T47D (cell line): Measurements from ENCODE around the gene REG4.
"Not testable (repeated sequence)": the region's sequence is repeated elsewhere in the genome, so short reads cannot be mapped to it uniquely, and the experiment has no call there.

ENCODE experiments used
- DNase-seq, 2 experiments: peaks; one replicate each; pipeline versions ENCODE4 v3.0.0 to v3.0.0-alpha.2; 2011 to 2012; ENCODE audit warnings: low read depth in 1 of 2, low spot score in 1 of 2
- JUND ChIP-seq: IDR thresholded peaks from 2 replicates; pipeline ENCODE4 v1.6.1; 2012; ENCODE audit warnings: low read depth
- in situ Hi-C: cut with HindIII; loops from 2 replicates; pipeline ENCODE4 v1.10.0; 2016; ENCODE audit warnings: low sequenced_read_pairs, low pct_unique_long_range_greater_than_20kb

REG4 gene

DNA sequence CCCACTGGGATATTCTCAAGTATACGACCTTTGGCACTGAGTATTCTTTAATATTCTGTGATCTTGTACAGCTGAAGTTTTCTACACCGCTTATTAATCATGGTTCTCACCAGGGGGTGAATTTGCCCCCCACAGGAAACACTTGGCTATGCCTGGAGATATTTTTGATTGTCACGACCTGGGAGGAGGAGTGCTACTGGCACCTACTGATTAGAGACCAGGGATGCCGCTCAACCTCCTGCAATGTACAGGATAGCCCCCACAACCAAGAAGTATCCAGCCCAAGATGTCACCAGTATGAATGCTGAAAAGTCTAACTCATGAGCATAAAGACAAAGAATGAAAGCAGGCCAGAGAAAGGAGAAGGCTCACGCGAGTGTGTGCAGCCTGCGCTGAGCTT lies 13.7 kb downstream of the REG4 start:
- TF ChIP-seq JUND, result no peak
- in situ Hi-C loops, result no loop called here
- DNase-seq, result no peak

DNA sequence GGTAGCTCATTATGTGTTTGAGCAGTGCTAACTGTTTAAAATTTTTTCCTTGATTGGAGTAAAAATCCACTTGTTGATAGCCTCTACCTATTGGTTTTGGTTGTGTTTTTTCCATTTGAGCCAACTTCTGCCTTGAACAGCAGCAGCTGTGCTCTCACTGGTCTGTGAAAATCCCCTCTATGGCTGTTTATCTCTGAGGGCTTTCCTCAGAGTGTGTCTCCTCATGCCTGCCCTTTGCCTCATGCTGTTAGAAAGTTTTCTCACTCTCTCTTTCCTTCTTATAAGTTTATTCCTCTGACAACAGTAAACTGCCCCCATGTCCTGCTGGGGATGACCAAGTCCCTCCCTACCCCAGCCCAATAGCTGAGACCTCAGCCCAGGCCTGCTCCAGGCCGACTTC lies 14.1 kb downstream of the REG4 start:
- in situ Hi-C loops, result no loop called here
- TF ChIP-seq JUND, result no peak
- no peak for DNase-seq

DNA sequence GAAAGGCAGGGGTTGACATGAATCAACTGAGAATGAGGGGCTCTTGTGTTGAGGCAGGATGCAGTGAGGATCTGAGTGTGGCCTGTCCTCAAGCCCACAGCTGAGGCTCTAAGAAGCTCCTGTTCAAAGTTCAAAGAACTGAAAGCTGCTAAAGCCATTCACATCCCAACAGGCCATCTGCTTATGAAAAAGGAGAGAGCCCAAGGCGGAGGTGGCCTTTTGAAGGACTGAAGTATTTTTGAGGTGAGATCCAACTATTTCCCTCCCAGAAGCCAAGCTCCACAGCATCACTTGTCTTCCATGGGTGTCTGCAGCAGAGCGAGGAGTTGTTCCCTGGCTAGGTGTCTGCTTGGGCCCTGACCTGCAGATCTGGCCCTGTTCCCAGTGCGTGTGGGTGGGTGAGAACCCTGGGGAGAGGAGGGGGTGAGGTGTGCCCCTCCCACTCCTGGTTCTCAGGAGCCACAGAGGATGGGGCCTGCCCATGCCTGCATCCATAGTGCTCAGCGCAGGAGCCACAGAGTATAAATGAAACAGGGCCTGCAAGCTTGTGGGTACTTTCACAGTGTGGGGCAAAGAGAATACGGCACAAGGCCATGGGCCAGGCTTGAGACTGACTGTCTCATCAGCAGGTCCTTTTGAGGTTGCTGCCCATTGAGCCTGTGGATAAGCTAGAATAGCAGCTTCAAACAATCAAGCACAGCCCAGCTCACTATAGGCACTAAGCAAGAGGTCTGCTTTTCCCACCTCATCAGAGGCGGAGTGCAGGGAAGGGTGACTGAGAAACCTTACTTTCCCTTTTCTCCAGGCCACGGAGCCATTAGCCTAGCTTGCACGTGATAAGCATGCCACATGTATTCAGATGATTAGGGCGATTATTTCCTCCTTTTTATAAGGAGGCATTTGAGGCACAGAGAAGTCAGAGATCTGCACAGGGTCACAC lies 15.7 kb downstream of the REG4 start:
- in situ Hi-C loops, result no loop called here
- TF ChIP-seq JUND, result no peak
- no peak for DNase-seq

DNA sequence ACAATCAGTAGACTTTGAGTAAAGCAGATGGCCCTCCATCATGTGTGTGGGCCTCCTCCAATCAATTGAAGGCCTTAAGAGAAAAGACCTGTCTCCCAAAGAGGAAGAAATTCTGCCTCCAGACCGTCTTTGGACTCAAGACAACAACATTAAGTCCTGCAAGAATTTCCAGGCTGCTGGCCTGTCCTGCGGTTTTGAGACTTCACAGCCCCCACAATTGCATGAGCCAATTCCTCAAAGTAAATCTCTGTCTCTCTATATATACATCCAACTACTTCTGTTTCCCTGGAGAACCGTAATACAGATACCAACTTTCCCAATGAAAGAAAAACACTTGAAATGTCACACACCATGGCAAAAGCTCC lies 16.4 kb downstream of the REG4 start:
- in situ Hi-C loops, result no loop called here
- TF ChIP-seq JUND, result no peak
- no peak for DNase-seq

DNA sequence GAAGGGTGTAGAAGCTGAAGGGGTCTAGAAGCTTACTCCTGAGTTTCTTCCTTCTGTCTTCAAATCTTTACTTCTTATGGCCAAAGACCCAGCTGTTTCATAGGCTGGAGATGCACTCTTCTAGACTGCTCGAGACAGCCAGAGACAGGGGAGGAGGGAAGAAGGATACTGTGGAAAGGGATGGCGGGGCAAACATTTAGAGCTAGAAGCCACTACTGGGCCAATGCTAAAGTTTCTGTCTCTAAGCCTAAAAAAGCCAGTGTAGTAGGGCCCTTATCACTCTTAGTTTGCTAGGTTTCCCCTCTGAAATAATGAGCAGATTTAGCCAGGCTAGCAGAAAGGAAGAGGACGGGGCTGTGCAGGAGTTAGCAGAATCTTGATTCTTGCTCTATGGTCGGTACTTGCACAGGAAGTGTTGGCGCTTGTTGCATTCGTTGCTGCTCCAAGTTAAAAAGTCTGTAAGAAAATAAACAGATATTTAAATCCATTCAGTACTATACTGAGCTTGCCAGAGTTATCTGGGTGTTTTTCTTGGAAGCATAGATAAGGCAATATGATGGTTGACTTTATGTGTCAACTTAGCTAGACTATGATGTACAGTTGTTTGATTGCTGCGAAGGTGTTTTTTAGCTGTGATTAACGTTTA lies 16.9 kb downstream of the REG4 start:
- DNase-seq, result no peak
- TF ChIP-seq JUND, result no peak
- in situ Hi-C loops, result no loop called here

DNA sequence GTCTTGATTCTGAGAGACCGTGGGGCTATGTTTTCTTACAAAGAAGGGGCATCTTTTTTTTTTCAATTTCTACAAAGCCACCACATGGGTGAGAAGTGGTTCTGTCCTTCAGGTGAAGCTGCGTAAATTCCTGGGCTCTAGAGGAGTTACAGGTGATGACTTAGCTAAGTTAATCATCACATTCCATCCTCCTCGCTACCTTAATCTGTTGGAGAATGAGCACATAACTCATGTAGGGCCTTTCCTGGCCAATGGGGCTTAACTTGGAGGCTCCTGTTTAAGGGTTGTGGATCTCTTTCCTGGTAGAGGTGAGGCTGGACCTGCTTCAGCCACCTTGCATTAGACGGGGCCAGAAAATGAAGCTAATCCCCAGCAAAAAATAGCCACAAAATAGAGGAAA lies 19.9 kb downstream of the REG4 start:
- DNase-seq, result no peak
- no peak for TF ChIP-seq JUND
- in situ Hi-C loops, result no loop called here

DNA sequence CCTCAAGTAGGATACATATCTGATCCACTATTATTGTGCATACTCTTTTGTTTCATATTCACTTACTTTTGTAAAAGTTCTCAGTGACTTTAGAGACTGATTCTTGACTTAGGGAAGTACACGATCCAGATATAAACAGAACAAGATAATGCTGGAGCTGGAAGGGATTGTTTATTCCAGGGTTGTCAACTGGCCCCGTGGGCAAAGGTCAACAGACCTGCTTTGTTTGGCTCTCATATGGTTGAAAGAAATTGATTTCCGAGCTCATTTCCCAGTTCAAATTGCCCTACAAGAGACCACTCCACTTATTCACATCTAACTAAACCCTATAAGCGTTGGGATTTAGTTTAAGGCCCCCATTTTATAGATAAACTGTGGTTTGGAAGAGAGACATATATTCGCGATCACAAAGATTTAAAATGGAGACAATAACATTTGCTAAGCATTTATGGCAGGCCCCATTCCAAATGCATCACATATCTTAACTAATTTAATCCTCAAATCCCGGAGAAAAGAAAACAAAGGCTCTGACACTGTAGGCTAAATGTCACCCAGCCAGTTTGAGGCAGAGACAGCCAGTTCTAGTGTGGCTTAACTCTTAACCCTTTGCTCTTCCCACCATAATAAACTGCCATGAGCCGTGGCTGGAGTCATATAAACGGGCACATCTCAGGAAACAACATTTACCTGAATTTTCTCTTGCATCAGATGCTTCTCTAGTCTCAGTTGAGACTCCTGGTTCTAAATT lies 20.6 kb downstream of the REG4 start:
- TF ChIP-seq JUND, result 0 out of 2 replicates have a peak, but pooled peaks have one; percentile 22
- peak in 1 of 2 experiments; percentile 84 for DNase-seq
- in situ Hi-C loops, result no loop called here

DNA sequence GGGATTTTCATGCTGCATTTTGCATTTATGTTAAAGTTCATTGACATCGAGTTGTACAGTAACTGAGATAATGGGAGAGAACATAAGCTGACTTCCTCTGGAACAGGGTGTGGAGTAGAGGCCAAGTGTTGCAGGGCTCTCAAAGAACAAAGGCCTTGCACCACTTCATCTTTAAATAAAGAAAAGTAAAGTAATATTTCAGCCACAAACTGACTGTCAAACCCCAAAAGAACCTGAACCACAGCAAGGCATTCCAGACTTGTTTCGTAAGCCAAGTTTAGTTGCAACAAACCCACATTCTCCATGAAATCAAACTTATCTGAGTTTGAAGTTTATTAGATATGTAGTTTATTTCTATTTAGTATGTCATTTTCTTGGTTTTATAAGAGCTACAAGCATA lies 23.5 kb downstream of the REG4 start:
- in situ Hi-C loops, result no loop called here
- DNase-seq, result no peak
- TF ChIP-seq JUND, result no peak

DNA sequence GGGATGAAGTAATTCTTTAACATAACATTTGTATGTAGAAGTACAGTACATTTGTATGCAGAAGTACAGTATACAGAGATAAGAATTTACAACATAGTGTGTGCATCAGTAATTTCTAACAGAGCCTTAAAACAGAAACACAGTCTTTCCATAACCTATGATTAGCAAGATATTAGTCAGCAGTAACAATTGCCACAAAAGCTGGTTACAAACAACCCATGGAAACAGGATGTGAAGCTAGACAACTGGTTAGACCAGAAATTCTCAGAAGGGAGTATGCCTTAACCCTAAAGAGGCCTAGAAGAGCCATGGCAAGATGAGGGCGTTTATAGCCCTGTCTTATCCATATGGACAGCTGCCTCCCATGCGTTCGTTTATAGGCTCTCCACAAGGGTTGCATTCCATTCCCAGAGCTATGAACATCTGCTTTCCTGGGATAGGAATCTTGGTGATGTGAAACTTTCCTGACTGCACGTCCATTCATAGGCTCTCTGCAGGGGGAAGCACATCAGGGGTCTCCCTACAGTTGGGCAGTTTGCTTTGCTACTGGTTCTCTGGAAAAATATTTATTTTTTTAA lies 24.7 kb downstream of the REG4 start:
- in situ Hi-C loops, result not testable (repeated sequence)
- peak in 1 of 2 experiments; percentile 59 for DNase-seq

DNA sequence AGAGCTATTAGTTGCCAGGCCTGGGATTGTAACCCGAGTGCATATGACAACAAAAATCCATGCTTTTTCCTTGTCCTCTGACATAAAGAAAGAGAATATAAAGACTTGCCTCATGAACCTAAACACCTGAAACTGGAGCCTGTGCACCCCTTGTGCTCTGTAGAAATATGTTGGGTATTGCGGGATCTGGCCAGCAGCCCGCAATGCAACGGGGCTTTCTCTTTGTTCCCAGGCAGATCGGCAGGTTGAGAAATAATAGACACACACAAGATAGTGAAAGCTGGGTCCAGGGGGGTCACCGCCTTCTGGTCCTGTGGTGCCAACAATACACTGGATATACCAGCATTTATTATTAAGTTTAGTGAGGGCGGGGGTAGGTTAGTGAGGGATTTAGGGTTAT lies 25.2 kb downstream of the REG4 start:
- DNase-seq, in situ Hi-C loops: not testable (repeated sequence)

DNA sequence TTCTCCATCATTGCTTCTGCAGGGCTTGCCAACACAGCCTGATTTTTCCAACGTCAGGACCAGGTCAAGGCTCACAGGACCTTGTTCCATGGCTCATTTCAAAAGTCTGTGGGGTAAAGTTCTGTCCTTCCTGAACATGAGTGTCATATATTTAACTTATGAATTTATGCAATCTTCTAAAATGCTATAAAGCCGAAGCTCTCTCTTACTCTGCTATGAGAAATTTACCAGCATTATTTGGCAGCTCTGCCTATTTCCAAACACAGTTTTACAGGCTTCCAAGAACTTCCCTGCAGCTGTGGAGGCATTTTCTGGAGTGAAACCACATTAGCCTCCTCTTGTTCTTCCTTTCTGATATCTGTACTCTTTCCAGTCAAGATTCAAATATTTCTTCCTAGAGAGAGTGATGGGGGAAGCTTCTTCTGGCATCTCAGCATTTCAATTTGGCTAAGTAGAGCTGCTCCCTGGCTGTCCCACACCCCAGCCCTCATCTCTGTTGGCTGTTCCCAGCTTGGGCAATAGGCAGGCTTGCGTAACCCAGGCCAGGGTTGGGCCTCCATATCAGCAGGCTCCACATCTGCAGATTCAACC lies 27.0 kb downstream of the REG4 start:
- no peak for DNase-seq
- no peak for TF ChIP-seq JUND
- in situ Hi-C loops, result no loop called here

DNA sequence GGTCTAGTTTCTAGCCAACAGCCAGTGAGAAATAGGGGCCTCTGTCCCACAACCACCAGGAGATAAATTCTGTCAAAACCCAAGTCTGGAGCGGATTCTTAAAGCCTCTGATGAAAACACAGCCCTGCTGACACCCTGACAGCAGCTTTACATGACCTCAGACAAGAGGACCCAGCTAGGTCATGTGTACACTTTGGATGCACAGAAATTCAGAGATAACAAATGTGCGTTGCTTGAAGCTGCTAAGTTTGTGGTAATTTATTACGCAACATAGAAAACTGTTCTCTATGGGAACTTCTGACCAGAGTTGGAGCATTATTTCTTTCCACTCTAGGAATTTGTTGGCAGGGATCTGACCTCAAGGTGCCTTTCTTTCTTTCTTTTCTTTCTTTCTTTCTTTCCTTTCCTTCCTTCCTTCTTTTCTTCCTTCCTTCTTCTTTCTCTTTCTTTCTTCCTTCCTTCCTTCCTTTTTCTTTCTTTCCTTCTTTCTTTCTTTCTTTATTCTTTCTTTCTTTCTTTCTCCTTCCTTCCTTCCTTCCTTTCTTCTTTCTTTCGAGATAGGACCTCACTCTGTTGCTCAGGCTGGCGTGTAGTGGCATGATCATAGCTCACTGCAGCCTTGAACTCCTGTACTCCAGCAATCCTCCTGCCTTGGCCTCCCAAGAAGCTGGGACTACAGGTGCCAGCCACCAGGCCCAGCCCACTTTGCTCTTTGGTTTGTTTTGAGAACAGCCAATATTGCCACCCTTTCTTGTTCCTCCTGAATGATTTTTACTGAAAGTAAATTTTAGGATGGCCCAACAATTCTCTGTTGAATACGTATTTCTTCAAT lies 27.7 kb downstream of the REG4 start:
- no peak for TF ChIP-seq JUND
- in situ Hi-C loops, result no loop called here

More for the DNA sequence above, 27.7 kb downstream of the REG4 start:
- peak in 1 of 2 experiments; percentile 29 for DNase-seq
